ENCODE measurements around the gene FLRT1. TPM values are rescaled to one million over a fixed set of nuclear protein-coding genes. Genes with fewer than 3 reads are reported as not detected.

Gene FLRT1
- total RNA-seq, 1 experiment from 2014 or later = 0.31 TPM

GRCh38 chr11:64037027-64037634, 1.4 kb downstream of the FLRT1 start:
- H3K9me3 ChIP-seq (ENCODE audit: control insufficient read depth, low read depth, low read length) = no peaks in the 10 kb centered on the region
- WGBS (ENCODE audit: extremely low coverage, insufficient read length, low lambda C conversion rate) = no CpG with 5 or more reads among the region's 23 CpGs
- peaks cover 2% of the 10 kb centered on the region for H4K20me1 ChIP-seq (ENCODE audit: control insufficient read depth, insufficient read depth, insufficient read length)

More at GRCh38 chr11:64037027-64037634, 1.4 kb downstream of the FLRT1 start:
- H2BK15ac ChIP-seq (ENCODE audit: low read depth, low read length) = no peak overlapping the region
- no peak overlapping the region for H4K91ac ChIP-seq (ENCODE audit: insufficient read length, low read depth, low read length)
- no peak overlapping the region for H2AK5ac ChIP-seq (ENCODE audit: insufficient read length, low read length)
- Mint-ChIP-seq H3K4me3 (peak overlapping the region in 1 of 2 experiments; percentile 71; a peak in 2 of 5 replicates), H3K27me3 (ENCODE audit: low read depth) (peaks cover 92% of the 10 kb centered on the region), H3K27ac (no peak overlapping the region), H3K36me3 (ENCODE audit: insufficient read depth in 1 of 3, low read depth in 3 of 3) (peaks cover 0 to 2% (median 0%) of the 10 kb centered on the region in 3 experiments; a peak in 1 of 7 replicates), H3K9me3 (no peaks in the 10 kb centered on the region; a peak in 1 of 5 replicates), H3K4me1 (peaks cover 15 to 25% of the 10 kb centered on the region in 2 experiments)
- H3K56ac ChIP-seq (ENCODE audit: insufficient read length, low read depth, low read length) = no peak overlapping the region
- H4K8ac ChIP-seq (replicated peaks; ENCODE audit: insufficient read length, low read depth, low read length) = no peak overlapping the region
- peaks cover 42% of the 10 kb centered on the region for H3K27me3 ChIP-seq (ENCODE audit: insufficient read depth, low read length)
- no peak overlapping the region for H2BK20ac ChIP-seq (ENCODE audit: low read depth, low read length, poor library complexity, severe bottlenecking)
- H2BK5ac ChIP-seq (ENCODE audit: insufficient read length, low read length) = no peak overlapping the region
- peaks cover 8% of the 10 kb centered on the region for H3K23me2 ChIP-seq (ENCODE audit: insufficient read length, low read depth, low read length, poor library complexity, severe bottlenecking)
- H2BK12ac ChIP-seq (ENCODE audit: insufficient read length, low read depth, low read length) = no peak overlapping the region
- H4K5ac ChIP-seq (ENCODE audit: insufficient read length, low read depth, low read length) = no peak overlapping the region
- no peak overlapping the region for H3K18ac ChIP-seq (ENCODE audit: insufficient read length, low read depth, low read length)
- no peaks in the 10 kb centered on the region for H3K79me1 ChIP-seq (ENCODE audit: insufficient read depth, low read depth, low read length, poor library complexity, severe bottlenecking)
- no peak overlapping the region for H3K4ac ChIP-seq (ENCODE audit: low read depth, low read length)
- DNase-seq = no peak
- peak overlapping the region; percentile 30 for H3K4me2 ChIP-seq (ENCODE audit: insufficient read depth, insufficient read length, low read length)
- H3K79me2 ChIP-seq (ENCODE audit: insufficient read depth, low read length) = no peaks in the 10 kb centered on the region
- H3K23ac ChIP-seq (ENCODE audit: insufficient read length, low read depth, low read length) = no peak overlapping the region
- no peak overlapping the region for H2AFZ ChIP-seq (ENCODE audit: low read length)
- H2BK120ac ChIP-seq (ENCODE audit: low read depth, low read length, poor library complexity, severe bottlenecking) = no peak overlapping the region
- TF ChIP-seq, protein P1, sequence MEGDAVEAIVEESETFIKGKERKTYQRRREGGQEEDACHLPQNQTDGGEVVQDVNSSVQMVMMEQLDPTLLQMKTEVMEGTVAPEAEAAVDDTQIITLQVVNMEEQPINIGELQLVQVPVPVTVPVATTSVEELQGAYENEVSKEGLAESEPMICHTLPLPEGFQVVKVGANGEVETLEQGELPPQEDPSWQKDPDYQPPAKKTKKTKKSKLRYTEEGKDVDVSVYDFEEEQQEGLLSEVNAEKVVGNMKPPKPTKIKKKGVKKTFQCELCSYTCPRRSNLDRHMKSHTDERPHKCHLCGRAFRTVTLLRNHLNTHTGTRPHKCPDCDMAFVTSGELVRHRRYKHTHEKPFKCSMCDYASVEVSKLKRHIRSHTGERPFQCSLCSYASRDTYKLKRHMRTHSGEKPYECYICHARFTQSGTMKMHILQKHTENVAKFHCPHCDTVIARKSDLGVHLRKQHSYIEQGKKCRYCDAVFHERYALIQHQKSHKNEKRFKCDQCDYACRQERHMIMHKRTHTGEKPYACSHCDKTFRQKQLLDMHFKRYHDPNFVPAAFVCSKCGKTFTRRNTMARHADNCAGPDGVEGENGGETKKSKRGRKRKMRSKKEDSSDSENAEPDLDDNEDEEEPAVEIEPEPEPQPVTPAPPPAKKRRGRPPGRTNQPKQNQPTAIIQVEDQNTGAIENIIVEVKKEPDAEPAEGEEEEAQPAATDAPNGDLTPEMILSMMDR (conservative IDR thresholded peaks at IDR 0.05) = no peak
- H3K27ac ChIP-seq (ENCODE audit: insufficient read length, low read depth, low read length) = no peak overlapping the region
- no peak overlapping the region; the same call in 1 of the 2 replicates for H3K14ac ChIP-seq (ENCODE audit: insufficient read depth, low read length)
- H3K4me1 ChIP-seq (ENCODE audit: insufficient read depth, low read length) = no peaks in the 10 kb centered on the region
- no peak overlapping the region for H3K9ac ChIP-seq (ENCODE audit: extremely low read depth, insufficient read length, low read length)
- H3T11ph ChIP-seq (ENCODE audit: low read length) = no peak overlapping the region

All from H9 (cell line).